Islet precursor cell (in vitro differentiated cells): Measurements from ENCODE around the gene APOC3.

Source experiments
- DNase-seq: peaks from one replicate; pipeline ENCODE4 v3.0.0-alpha.2; 2018

Gene APOC3

DNA sequence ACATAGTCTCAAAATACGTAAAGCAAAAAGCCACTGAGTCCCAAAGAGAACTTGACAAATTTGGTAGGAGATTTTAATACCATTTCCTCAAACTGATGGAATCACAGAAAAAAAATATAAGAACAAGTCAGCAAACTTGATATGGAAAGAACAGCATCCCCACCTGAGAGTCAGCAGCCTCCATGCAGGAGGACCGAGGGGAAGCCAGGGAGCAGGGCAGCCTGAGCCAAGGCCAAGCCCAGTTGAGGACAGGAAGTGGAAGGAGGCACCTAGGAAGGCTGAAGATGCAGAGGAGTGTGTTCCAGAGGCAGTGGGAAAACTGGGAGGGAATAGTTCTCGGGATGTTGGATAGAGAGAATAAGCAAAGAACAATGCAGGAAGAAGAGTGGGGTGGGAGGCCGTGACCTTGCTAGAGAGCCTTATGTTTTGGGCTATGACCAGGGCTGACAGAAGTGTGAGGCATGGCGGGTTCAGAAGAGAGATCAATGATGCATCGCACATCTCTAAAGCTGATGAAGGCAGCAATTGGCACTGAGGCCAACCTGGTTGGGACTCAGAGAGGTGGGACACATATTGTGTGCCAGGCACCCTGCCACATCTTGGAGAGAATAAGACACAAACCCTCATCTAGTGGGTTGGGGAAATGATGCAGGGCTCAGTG, 22.0 kb upstream of the APOC3 start:
- DNase-seq = no peak

DNA sequence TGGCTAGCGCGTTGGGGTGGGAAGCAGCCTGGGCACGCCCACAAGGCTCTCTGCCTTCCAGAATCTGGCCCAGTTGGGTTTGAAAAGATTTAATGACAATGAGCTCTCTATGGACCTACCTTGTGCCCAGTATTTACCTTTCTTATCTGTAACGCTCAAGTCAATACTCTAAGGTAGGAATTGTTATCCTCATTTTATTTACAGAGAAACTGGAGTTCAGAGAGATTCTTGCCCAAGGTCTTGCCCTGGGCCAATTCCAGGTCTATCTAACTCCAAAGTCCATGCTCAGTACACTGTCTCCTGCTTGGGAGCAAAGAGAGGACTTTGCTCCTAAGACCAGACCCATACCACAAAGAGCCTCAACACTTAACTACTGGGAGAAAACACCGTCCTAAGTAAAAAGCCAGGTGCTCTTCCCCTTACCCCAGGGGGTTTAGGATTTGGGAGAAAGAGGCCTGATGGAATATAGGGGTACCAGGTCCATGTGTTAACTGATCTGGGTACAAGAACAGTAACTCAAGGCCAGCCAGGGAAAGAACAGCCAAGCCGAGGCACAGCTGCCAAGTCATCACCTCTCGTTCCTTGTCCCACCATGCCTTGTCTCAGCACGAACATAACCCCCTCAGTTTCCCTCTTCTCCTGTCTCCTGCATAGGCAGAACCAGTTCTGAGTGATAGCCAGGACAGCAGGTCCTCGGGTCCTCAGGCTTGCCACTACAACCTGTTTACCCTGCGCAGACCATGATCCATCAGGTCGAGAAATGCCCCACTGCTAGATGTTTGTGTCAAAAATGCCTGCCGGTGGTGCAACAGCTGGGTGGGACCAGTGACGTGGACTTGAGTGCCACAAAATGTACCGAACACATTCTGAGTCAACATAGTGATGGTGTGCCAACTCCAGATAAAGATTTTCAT, 21.2 kb upstream of the APOC3 start:
- DNase-seq = no peak

- no peak for DNase-seq
Observed at GRCh38 chr11:116811194-116811593, 18.5 kb upstream of the APOC3 start.

DNA sequence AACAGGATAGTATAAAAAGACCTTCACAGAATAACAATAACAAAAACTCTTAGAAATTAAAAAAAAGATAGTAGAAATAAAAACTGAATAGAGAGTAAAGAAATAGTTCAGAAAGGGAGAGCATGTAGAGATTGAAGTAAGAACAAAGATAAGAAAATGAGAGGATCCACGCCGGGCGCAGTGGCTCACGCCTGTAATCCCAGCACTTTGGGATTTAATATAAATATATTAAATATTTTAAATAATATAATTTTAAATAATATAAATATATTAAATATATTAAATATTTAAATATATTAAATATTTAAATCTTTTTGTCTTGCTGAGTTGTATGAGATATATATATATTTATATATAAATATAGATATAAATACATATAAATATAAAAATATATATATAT, 17.6 kb upstream of the APOC3 start:
- no peak for DNase-seq

GRCh38 chr11:116813170-116813569, 16.5 kb upstream of the APOC3 start:
- DNase-seq = no peak

- DNase-seq = no peak
Observed at GRCh38 chr11:116813781-116814471, 15.8 kb upstream of the APOC3 start.

DNA sequence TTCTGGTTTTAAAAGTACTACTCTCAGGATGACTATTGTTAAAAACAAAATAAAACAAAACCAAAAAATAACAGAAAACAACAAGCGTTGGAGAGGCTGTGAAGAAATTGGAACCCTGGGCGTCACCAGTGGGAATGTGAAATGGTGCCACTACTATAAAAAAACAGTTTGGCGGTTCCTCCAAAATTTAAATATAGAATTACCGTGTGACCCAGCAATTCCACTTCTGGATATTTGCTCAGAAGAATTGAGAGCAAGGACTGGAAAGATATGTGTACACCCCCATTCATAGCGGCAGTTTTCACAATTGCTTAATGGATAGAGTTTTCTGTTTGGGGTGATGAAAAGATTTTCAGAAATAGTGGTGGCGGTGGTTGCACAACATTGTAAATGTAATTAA, 15.2 kb upstream of the APOC3 start:
- no peak for DNase-seq

DNA sequence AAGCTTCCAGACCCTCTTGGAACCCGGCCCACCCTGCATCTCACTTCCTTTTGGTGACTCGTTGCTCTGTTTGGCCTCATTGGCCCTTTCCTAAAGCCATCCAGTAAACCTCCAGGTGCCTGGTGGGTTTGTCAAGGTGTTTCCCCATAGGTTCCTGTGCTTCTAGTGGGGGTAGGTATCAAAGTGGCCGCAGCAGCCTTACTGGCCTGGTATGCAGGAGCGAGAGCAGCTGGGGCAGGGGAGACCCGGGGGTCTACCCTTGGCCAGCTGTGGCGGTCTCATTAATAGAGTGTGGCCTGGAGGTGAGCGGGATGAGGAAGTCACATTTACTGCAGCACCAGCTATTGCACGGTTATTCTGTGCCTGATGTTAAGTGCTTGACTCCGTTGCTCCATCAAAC, 10.7 kb upstream of the APOC3 start:
- DNase-seq = no peak

- DNase-seq = peak; percentile 40
Observed at GRCh38 chr11:116821050-116821918, 8.4 kb upstream of the APOC3 start.

GRCh38 chr11:116822575-116822974, 7.1 kb upstream of the APOC3 start:
- DNase-seq = peak; percentile 24

DNA sequence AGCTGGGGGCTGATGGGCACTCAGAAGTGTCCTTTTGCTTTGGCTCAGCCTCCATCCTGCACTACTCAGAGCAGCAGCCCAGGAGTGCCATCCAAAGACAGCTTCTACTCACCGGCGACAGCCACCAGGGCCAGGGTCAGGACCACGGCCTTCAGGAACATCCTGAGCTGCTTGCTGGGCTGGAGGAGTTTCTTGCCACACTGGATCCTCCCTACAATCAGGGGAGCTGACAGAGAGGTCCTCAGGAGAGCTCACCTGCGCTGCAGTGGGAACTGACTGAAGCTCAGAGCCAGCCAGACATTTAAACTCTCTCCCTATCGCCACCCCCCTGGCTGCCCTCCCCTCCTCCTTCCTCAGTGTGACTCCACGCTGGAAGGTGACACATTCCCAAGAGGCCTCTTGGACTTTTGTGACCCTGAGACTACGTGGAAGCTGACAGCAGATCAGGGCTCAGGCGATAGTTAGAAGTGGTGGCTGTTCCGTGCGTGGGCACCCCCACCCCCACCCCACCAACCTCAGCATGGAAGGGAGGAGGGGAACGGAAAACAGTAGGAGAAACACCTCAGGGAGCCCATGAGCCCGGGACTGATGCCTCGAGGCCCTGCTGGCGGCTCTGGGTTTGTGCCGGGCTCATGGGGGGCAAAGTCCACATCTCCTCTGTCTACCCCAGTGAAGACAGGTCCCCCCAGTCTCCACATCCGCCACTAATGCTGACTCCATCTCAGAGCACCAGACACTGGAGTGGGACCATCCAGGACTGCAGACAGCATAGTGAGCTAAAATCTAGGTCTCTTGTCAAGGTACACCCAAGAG, 6.5 kb upstream of the APOC3 start, which contains the start of gene APOA4:
Gene APOA4, minus strand, starts transcription at position 274 of the 813 bp plus-strand sequence. Its CDS starts 113 bp downstream, at position 161.
- peak; percentile 50 for DNase-seq

- DNase-seq = no peak
Observed at GRCh38 chr11:116825434-116825833, 4.3 kb upstream of the APOC3 start.

DNA sequence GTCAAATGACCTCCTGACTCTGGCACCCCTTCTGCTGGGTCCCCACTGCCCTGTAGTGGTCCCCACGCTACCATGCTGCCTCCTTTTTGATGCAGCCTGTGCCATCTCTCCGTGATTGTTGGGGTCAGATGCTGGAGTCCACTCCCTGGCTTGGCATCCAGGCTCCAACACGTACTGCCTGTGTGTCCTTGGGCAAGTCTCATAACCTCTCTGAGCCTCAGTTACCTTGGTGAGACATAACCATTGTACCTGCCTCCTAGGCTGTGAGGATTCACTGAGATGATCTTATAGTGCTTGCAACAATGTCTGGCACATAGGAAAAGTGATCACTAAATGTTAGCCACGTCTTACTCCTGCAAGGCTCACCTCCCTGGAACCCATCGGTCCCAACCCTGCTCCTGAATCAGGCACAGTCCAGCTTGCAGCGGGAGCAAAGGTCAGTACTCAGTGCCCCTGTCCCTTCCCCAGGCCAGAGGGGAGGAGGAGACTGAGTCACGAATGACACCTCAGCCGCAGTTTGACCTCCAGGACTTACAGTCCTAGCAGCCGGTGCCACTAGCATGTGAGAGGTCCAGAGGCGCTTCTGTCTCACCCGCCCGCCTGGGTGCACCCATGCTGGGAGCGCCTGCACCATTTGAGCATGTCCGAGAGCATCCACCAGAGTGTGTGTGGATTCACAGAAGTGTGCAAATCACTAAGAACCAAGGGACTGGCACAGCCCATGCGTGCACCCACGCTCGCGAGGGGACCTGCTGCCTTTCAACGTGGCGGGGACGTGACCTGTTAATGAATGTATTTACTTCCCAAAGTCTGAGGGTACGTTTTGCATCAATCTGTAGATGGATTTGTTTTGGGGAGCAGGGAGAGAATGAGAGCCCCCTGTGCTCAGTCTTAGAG, 3.6 kb upstream of the APOC3 start:
- no peak for DNase-seq

GRCh38 chr11:116826751-116827431, 2.8 kb upstream of the APOC3 start:
- DNase-seq = peak; percentile 68

- no peak for DNase-seq
Observed at GRCh38 chr11:116827461-116827860, 2.2 kb upstream of the APOC3 start.

- no peak for DNase-seq
Observed at GRCh38 chr11:116828632-116829524, 829 bp upstream of the APOC3 start.

- no peak for DNase-seq
Observed at GRCh38 chr11:116830184-116830912, 641 bp downstream of the APOC3 start.

DNA sequence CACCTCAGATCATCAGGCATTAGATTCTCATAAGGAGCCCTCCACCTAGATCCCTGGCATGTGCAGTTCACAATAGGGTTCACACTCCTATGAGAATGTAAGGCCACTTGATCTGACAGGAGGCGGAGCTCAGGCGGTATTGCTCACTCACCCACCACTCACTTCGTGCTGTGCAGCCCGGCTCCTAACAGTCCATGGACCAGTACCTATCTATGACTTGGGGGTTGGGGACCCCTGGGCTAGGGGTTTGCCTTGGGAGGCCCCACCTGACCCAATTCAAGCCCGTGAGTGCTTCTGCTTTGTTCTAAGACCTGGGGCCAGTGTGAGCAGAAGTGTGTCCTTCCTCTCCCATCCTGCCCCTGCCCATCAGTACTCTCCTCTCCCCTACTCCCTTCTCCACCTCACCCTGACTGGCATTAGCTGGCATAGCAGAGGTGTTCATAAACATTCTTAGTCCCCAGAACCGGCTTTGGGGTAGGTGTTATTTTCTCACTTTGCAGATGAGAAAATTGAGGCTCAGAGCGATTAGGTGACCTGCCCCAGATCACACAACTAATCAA, 2.2 kb downstream of the APOC3 start:
- no peak for DNase-seq
